CMK (cell line): Measurements from ENCODE around the gene ALAS1.
"Not testable (repeated sequence)": the region's sequence is repeated elsewhere in the genome, so short reads cannot be mapped to it uniquely, and the experiment has no call there.

Source experiments
- DNase-seq: peaks from one replicate; pipeline ENCODE4 v3.0.0-alpha.2; 2010; ENCODE audit warnings: low read depth

Gene ALAS1

DNA sequence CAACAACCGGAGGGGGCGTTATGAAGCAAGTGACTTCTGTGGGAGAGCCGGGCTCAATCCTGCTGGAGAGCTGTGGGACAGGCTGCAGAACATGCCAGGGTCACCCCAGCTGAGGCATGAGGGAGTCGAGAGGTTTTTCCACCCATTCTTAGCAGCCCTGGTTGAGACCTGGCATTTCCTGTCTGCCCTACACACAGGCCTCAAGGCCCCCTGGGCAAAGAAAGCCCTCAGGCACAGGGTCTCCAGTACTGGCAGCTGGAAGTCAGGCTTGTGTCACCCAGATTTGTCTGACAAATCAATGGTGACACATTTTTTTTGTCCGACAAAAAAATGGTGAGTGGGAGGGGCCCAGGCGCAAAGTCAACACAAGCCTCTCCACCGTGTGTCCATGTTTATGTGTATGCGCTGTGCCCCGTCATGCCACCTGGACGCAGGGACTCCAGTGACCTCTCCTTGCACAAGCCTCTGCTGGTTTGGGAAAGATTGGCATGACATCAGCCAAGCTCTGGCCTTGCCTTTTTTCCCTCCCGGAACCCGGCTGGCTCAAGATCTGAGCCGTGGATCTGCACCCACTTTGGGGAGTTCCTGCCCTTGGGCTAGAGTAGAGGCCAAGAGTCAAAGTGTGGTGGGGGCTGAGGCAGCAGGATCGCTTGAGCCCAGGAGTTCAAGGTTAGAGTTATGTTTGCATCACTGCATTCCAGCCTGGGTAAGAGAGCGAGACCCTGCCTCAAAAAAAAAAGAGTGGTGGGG lies 20.8 kb upstream of the ALAS1 start:
- no peak for DNase-seq

DNA sequence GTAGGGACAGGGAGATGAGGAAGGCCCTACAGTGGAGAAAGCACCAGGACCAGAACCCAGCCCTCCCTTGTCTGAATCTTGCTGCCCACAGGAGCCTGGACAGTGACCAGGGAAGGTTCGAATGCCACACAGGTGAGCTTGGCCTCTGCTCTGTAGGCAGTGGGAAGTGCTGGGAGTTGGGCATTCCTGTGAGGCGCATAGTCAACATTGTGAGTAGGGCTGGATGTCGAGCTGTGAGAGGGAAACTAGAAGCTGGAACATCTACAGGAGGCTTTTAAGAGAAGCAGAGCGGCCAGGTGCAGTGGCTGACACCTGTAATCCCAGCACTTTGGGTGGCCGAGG lies 20.3 kb upstream of the ALAS1 start:
- no peak for DNase-seq

GRCh38 chr3:52178126-52178525 lies 19.8 kb upstream of the ALAS1 start:
- DNase-seq = not testable (repeated sequence)

DNA sequence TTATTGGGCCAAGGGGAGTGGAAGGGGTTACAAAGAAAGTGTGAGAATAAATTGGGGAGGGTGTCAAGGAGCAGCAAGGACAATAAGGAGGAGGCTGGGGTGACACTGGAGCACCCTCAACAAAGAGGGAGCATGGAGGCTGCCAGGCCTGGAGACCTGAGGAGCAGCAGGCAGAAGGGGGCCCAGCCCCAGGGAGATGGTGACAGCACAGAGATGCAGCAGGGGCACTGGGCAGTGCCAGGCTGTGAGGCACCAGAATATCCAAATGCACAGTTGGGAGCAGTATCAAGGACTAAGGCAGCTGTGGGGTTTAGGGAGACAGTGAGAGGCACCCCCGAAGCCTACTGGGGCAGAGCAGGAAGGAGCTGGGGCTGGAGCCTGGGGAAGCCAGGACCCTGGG lies 19.4 kb upstream of the ALAS1 start:
- no peak for DNase-seq

DNA sequence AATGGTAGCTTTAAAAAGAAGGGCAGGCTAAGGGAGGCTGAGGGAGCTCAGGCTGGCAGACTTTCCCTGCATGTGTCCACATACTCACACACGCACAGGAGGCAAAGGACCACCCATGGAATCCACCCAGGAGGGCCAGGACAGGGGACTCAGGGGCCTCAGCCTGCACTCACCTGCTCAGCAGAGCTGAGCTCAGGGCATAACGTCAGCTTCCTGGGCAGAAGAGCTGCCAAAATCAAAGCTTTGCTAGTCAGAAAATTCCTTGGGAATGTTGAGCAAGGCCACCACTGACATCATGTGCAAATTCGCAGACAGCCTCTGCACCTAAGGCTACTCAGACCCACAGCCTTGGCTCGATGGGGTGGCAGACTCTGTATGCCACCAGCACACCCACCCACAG lies 16.4 kb upstream of the ALAS1 start:
- no peak for DNase-seq

DNA sequence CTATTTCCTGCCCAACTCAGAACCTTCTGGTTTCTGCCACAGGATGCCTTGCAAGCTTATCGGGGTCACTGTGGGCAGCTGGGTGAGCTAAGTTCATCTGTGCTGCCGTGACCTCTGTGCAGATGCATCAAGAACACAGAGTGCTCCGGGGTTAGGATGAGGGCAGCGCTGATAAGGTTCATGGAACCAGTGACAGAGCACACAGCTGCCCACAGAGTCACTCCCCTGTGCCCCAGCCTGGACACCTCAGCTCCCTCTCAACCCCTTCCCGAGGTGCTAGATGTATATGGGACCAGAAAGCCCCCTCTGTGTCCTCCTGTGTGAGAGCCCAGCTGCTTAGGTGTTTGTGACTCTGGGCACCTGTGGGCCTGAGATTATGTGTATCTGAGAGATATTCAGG lies 15.8 kb upstream of the ALAS1 start:
- peak; percentile 86 for DNase-seq

- no peak for DNase-seq
Observed at GRCh38 chr3:52182691-52183090, 15.3 kb upstream of the ALAS1 start.

GRCh38 chr3:52183786-52184445 lies 14.0 kb upstream of the ALAS1 start:
- no peak for DNase-seq

DNA sequence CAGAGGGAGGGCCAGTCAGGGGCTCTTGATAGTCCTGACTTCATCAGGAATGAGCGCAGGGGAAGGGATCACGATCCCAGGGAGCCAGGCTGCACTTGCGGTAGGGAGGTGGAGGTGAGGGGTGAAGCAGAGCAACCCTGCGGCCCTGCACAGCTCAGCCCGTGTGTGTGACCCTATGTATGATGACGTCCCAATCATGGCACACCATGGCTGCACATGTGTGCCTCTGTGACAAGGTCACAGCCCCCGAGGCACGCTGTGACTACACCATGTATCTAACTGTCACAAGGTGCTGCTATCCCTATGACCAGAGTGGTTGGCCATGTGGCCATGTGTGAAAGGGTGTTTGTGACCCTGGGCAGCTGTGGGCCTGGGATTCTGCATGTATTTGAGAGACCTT lies 13.3 kb upstream of the ALAS1 start:
- no peak for DNase-seq

DNA sequence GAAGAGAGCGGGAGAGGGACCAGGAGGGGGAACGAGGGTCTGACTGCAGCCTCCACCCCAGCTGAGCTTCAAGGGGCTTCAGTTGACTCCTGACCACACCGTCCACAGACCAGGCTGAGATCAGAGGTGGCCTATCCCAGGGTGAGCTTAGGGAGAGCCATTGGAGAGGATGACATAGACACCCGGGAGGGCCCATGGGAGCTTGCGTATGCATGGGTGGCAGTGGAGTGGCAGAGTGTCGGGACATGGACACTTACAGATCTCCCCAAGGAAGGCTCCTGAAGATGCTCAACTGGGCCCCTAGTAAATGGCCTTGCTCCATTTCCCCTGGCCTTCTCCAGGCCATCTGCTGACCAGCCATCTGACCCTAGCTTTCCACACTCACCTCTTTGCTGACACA lies 12.6 kb upstream of the ALAS1 start:
- no peak for DNase-seq

GRCh38 chr3:52185837-52186236 lies 12.1 kb upstream of the ALAS1 start:
- DNase-seq = no peak

- no peak for DNase-seq
Observed at GRCh38 chr3:52186729-52187128, 11.2 kb upstream of the ALAS1 start.

GRCh38 chr3:52188556-52188955 lies 9.4 kb upstream of the ALAS1 start:
- DNase-seq = no peak

DNA sequence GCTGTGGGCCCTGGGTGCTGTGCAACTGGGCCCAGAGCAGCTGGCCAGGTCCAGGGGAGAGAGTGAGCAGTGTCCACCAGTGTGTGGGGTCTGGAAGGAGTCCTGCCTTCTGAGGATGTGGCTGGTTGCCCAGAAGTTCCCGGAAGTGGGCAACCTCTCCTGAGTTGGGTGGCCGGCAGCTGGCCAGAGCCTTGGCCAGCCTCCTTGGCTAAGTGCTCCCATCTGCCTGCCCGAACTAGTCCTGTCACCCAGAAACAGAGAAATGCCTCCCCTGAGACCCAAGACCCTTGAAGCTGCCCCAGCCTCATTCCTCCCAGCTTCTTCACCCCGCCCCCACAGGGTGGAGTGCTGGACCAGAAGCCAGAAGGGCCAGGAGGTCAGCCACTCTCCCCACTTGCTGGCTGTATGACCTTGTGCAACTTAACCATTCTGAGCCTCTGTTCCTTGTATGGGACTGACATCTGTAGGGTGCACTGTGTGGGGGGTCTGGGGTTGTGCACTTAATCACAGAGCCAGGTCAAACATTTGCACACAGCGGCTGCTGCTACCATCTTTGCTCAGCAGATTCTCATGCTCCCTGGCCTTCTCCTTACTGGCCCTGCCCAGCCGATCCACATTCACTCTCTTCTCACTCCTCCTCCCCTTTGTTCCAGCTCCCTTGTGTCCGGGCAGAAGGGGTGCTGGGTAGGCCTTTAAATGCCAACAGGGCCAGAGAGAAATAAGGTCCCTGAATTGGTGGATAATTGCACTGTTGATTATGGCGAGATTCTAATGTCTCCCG lies 7.5 kb upstream of the ALAS1 start:
- DNase-seq = no peak

DNA sequence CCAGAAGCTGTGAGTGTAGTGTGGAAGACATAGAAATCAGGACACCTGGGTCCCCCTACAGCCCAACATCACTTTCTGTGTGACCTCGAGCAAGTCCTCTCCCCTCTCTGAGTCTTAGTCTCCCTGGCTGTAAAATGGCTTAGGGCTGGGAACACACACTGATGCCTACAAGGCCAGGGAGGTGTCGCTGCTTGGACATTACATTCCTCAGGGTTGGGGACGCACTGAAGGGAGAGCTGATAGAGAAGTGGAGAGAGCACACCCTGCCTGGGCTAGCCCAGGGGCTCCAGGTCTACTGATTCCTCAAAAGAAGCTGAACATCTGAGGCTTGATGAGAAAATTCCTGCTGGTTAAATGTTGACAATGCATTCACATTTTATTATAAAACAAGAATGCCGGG lies 6.3 kb upstream of the ALAS1 start:
- DNase-seq = no peak

DNA sequence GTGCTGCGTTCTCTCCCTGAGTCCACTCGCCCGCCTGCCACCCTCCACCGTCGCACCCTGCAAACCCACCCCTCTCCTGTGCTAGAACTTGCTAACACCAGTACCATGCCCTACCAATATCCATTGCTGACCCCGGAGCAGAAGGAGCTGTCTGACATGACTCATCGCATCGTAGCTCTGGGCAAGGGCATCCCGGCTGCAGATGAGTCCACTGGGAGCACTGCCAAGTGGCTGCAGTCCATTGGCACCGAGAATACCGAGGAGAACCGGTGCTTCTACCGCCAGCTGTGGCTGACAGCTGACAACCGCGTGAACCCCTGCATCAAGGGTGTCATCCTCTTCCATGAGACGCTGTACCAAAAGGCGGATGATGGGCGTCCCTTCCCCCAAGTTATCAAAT lies 4.9 kb upstream of the ALAS1 start:
- DNase-seq = no peak

DNA sequence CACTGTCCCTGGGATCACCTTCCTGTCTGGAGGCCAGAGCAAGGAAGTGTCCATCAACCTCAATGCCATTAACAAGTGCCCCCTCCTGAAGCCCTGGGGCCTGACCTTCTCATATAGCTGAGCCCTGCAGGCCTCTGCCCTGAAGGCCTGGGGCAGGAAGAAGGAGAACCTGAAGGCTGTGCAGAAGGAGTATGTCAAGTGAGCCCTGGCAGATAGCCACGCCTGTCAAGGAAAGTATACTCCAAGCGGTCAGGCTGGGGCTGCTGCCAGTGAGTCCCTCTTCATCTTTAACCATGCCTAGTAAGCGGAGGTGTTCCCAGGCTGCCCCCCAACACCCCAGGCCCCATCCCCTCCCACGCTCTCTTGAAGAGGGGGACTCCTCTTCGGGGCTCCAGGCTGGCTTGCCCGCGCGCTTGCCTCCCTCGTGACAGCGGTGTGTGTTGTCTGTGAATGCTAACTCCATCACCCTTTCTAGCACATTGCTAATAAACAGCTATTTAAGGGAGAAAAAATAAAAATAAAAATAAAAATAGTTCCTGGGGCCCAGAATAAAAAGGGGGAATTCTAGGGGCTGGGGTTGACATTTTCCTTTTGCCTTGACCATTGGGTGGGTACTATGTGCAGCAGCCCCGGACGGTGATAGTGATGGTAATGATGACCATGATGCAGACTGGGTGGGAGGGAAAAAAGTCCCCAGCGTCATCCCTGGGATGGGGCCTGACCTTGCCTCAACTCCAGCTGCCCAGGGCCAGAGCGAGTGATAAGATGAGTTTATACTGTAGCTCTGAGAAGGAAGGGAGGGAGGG lies 3.3 kb upstream of the ALAS1 start:
- DNase-seq = no peak

GRCh38 chr3:52195291-52195597 lies 2.7 kb upstream of the ALAS1 start:
- DNase-seq = no peak

DNA sequence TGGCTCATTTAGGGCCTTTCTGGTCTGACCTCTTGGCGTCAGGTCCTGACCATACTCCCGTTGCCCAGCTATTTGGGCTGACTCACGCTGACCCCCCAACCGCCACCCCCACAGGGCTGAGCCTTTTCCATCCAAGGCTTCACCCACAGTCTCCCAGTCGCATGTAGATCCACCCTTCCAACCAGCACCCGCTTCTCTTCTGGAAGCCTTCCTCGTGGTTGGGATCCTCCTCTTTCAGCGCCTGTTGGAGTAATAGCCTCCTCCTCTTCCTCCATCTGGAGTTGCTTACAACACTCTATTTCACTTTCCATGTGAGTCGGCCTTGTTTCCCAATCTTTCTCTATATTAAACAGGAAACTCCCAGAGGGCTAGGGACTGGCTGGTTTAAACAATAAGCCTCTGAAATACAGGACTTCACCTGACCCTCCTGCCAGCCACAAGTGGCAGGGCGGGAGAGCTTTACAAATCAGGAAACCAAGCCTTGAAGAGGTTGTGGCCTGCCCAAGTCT lies 2.1 kb upstream of the ALAS1 start:
- DNase-seq = no peak

DNA sequence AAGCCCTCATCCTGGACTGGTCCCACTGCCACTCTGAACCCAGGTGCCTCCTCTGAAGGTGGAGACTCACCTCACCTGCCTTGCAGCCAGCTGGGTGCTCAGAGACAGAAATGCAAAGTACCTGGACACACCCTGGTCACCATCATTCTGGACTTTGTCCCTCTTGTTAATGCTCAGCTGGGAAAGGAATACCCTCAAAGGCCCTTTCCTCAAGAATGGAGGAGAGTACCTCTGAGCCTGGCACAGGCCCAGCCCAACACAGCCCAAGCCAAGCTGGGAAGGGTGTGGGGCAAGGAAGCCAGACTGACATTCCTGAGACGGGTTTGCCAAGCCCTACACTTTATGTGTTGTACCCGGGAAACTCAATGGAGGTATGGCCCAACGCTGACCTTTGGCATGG lies 983 bp upstream of the ALAS1 start:
- no peak for DNase-seq

DNA sequence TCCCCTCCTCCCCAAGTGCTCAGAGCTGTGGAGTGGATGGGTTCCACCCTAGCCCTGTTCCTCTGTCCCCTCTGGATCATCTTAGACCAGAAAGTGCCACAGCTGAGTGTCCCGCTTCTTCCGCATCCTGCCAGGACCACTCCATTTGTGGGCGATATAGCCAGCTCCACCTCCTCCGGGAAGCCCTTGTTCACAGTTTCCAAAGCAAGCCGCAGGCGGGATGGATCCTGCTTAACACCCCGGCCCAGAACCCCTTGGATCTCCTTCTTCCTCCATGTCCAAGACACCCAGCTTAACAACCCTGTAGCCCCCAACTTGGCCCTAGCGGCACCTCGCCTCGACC lies 490 bp upstream of the ALAS1 start:
- DNase-seq = no peak
